ENCODE measurements around the gene DNAJA4.
A peak's percentile ranks its signal among the peaks of the same experiment; 100 is the strongest.
"Not testable (repeated sequence)": the region's sequence is repeated elsewhere in the genome, so short reads cannot be mapped to it uniquely, and the experiment has no call there.

The DNAJA4 gene

GRCh38 chr15:78244893-78245292, 19.5 kb upstream of the DNAJA4 start:
- DNase-seq, result no peak

- not testable (repeated sequence) for DNase-seq
Observed at GRCh38 chr15:78245392-78245791, 19.0 kb upstream of the DNAJA4 start.

DNA sequence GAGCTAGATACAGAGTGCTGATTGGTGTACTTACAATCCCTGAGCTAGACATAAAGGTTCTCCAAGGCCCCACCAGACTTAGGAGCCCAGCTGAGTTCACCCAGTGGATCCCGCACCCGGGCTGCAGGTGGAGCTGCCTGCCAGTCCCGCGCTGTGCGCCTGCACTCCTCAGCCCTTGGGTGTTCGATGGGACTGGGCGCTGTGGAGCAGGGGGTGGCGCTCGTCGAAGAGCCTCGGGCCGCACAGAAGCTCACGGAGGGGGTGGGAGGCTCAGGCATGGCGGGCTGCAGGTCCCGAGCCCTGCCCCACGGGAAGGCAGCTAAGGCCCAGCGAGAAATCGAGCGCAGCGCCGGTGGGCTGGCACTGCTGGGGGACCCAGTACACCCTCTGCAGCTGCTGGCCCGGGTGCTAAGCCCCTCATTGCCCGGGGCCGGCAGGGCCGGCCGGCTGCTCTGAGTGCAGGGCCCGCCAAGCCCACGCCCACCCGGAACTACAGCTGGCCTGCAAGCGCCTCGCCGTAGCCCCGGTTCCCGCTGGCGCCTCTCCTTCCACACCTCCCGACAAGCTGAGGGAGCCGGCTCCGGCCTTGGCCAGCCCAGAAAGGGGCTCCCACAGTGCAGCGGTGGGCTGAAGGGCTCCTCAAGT, 18.3 kb upstream of the DNAJA4 start:
- not testable (repeated sequence) for DNase-seq

GRCh38 chr15:78247911-78248310, 16.5 kb upstream of the DNAJA4 start:
- DNase-seq, result no peak

- no peak for DNase-seq
Observed at GRCh38 chr15:78249131-78249530, 15.2 kb upstream of the DNAJA4 start.

- DNase-seq, result no peak
Observed at GRCh38 chr15:78251136-78251535, 13.2 kb upstream of the DNAJA4 start.

GRCh38 chr15:78255421-78256043, 8.8 kb upstream of the DNAJA4 start:
- peak in 1 of 3 experiments; percentile 27 for DNase-seq

DNA sequence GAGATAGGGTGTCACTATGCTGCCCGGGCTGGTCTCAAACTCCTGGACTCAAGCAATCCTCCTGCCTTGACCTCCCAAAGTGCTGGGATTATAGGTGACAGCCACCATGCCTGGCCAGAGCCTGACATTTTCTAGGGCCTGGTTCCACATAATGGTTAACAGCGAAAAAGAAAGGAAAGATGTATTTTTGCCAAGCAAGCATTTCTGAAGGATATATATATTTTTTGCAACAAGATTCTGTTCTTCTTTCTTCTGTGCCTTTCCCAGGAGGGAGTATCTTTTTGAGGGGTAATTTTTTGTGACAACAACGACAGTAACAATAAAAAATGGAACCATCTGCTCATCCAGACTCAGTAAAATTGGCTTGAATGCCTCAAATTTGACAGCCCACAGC, 8.3 kb upstream of the DNAJA4 start:
- DNase-seq, result no peak

DNA sequence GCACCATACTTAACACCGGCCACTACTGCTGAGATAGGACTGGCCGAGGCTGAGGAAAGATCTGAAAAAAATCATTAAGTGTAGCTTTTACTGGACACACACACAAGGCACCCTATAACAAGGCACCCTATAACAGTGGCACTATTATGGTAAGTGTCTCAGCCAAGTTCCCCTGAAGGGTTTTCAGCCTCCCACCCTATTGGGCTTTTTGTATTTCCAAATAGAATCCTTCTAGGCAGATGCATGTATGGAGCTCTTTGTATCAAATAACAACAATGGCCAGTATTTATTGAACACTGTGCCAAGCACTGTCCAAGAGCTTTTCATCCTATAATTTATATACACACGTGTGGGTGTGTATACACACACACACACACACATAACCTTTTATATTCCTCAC, 6.7 kb upstream of the DNAJA4 start:
- no peak for DNase-seq

GRCh38 chr15:78259232-78259631, 5.1 kb upstream of the DNAJA4 start:
- no peak for DNase-seq

DNA sequence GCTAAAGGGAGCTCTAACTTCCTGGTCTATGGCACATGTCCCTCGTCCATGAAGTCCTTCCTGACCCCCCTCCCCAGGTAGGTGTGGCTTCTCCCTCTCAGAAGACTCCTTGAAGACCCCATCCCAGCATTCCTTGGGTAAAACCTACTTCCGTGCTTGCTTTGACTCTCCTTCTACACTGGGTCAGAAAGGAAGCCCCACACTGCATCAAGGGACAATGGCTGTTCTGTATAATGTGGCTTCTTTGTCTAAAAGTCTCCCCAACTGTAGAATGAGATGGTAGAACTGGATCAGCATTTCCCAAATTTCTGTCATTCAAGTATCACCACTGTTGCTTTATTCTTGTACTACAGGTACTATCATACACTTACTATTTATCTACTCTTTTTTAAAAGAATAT, 3.9 kb upstream of the DNAJA4 start:
- no peak for DNase-seq

DNA sequence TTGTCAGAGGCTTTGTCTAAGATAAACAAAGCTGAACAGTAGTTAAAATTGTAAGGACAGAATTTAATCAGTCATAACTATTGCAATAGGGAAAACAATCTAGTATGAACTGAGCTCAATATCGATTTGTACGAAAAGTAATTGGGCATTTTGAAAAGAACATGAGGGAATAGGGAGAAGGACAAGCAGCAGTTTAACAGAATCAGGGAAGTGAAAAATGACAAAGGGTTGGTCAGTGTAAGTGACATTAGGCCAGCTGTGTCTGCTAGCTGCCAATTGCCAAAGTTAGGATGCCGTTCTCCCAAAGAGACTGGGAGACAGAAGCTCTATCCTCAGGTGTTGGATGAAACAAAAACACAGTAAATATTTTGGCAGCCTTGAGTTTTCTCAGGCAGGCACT, 3.3 kb upstream of the DNAJA4 start:
- DNase-seq, result no peak

DNA sequence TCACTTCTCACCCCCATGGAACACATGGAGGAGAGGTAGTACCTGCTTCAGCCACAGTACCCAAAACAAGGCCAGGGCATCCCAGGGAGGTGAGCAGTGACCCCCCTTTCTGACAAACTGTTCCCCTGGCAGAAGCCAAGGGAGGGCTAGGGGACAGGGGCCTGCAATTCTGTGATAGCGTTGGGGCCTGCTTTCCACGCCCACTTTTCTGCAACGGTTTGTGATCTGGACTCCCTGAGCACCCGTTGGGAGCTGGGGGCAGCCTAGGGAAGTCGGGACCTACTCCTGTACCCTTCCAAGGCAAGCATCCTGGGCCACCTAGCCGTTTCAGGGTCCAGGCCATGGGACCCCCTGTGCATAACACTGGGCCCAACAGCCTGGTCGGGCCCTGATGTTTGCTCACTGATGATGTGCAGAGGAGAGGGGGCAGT, 996 bp upstream of the DNAJA4 start:
- no peak for DNase-seq

DNA sequence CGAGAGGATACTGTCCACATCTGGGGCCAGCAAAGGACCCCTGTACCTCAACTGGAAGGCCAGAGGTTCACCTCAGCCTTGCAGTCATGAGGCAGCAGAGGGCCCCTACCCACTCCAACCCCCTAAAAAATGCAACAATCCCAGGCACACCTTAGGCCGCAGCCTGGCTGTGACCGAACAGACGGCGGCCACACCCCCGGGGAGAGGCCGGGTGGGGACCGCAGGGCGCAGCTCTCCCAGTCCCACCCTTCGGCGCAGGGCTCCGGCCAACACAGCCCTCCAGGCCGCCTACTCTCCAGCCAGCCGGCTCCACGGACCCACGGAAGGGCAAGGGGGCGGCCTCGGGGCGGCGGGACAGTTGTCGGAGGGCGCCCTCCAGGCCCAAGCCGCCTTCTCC, 457 bp upstream of the DNAJA4 start:
- DNase-seq, result no peak

GRCh38 chr15:78265137-78265460, 737 bp downstream of the DNAJA4 start:
- DNase-seq, result no peak

- peak in 1 of 3 experiments; percentile 43 for DNase-seq
Observed at GRCh38 chr15:78265752-78266224, 1.4 kb downstream of the DNAJA4 start.

DNA sequence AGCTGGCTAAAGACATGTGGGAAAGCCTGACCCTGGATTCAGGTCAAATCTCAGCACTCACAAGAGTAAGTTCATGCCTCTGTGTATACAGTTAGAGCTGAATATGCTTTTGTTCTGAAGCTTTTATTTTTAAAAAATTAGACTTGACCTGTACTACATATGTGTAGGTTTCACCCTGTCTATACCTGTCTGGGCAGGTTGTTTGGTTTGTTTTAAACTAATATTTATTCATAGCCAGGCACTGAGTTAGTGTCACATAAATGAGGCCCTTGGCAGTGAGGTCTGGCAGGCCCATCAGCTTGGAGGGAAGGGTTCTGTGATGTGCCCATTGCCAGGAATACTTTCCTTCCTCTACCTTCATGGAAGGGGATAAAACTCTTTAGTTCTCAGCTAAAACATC, 1.9 kb downstream of the DNAJA4 start:
- DNase-seq, result peak in 1 of 3 experiments; percentile 43

GRCh38 chr15:78266806-78267205, 2.4 kb downstream of the DNAJA4 start:
- DNase-seq, result no peak

- DNase-seq, result no peak
Observed at GRCh38 chr15:78272316-78272715, 8.0 kb downstream of the DNAJA4 start.

DNA sequence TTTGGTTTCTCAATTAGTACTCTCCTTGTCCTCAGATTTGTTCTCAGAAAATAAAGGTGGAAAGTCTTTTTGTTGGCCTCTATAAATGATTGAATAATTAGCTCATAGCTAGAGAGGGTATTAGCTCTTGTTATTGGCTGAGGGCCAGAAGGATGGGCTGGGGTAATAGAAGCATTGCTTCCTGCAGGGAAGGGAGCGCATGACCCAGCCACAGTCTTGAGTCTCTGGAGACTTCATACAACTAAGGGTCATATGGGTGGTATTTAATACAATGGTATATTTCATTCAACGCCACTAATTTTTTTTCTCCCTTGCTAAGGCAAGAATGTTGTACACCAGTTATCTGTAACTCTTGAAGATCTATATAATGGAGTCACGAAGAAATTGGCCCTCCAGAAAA, 8.4 kb downstream of the DNAJA4 start:
- peak in 1 of 3 experiments; percentile 19 for DNase-seq

DNA sequence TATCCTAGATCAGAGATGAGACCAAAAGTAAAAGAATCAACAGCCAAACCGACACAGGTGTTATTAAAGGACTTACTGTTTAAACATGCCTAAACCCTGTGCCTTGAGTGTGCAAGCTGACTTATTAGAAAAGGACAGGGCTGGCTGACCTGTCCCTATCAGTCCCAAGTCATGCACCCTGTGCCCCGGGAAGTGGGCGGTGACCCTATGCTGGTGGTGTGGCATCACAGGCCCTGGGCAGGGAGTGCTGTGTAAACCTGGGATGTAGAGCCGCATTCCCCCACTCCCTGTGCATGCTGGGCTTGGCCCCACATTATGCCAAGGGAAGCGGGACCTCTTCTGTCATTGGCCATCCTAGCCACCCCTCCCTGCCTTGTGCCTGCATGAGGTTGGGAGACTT, 10.6 kb downstream of the DNAJA4 start:
- no peak for DNase-seq

- DNase-seq, result no peak
Observed at GRCh38 chr15:78276064-78276943, 11.9 kb downstream of the DNAJA4 start.

DNA sequence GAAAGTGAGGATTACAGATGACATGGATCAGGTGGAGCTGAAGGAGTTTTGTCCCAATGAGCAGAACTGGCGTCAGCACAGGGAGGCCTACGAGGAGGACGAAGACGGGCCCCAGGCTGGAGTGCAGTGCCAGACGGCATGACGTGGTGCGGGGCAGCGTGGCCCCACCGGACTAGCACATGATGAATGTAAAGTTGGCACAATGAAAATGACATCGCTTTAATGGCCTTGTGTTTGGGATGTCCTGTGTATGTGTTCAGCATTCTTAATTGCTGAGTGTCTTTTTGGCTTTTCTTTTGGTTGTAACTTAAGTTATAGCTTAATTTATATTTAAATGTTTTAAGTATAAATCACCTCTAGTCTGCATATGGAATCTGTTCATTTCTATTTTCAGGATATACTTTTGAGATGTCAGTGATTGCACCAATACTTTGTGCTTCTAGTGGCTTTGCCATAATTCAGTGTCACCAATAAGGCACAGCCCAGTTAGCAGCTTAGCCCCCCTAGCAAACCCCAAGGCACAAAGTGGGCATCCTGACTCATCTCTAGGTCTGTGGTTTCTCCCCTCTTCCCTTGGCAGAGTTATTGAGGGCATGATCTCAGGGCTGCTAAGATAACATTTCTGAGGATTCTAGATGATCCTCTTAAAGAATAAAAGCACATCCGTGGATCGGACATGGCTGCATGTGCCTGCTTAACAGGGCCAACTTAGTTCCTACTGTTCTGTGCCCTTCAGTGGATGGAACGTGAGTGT, 16.1 kb downstream of the DNAJA4 start:
- DNase-seq, result no peak

All from NCI-H1417 (cell line).